GM12878 (cell line): ENCODE results near the gene FAM120A. TPM values are rescaled to one million over a fixed set of nuclear protein-coding genes. Genes with fewer than 3 reads are reported as not detected.

Experiments used
- ATAC-seq: fragments of 200-7000 bp; cut with Tn5 transposase; 3 replicates; pipeline ENCODE4 v1.9.1; 2020; ENCODE audit warnings: mild to moderate bottlenecking, moderate library complexity
- BruUV-seq: library from RNA; stranded (reverse); fragments of 400-500 nt; replicated peaks from 2 replicates; lab custom pipeline; 2021; lab: Mats Ljungman, UMichigan
- CTCF ChIA-PET: fragments of 300-600 bp; sonication (Branson Sonifier 250); formaldehyde crosslinking; extraction: SDS; loops from one replicate; lab custom pipeline; 2021; ENCODE audit warnings: inconsistent platforms; lab: Yijun Ruan, JAX
- POLR2A ChIA-PET: fragments of 350-600 bp; formaldehyde crosslinking; extraction: SDS; loops from one replicate; lab custom pipeline; 2021; ENCODE audit warnings: inconsistent platforms; lab: Charles Lee
- RAD21 ChIA-PET: fragments of 300-600 bp; sonication (Branson Sonifier 250); formaldehyde crosslinking; loops from one replicate; lab custom pipeline; 2023; ENCODE audit warnings: antibody characterized with exemption; ENCODE audit not compliant: unreplicated experiment; lab: Charles Lee
- SMC1A ChIA-PET: fragments of 300-600 bp; sonication (Branson Sonifier 250); formaldehyde crosslinking; loops from one replicate; lab custom pipeline; 2023; ENCODE audit not compliant: unreplicated experiment, uncharacterized antibody; lab: Charles Lee
- DNase-seq: peaks from one replicate; pipeline ENCODE4 v3.0.0-alpha.2; 2011; ENCODE audit warnings: low read depth, low spot score
- FAIRE-seq: peaks from 3 replicates; lab custom pipeline; 2011; peaks lifted over from hg19 to GRCh38; lab: Jason Lieb, UNC
- H2AFZ ChIP-seq: 2 replicates; pipeline ENCODE4 v1.6.0; 2011; ENCODE audit warnings: low read depth, low read length, control low read depth; ENCODE audit not compliant: control insufficient read depth
- H3K27ac ChIP-seq: 2 replicates; pipeline ENCODE4 v1.5.1; 2011; ENCODE audit warnings: control low read depth; ENCODE audit not compliant: control insufficient read depth, insufficient read depth
- H3K27me3 ChIP-seq, 2 experiments: replicated peaks in 1 of 2; 2 replicates each; pipeline versions ENCODE4 v1.6.0 to v1.6.1; 2011; ENCODE audit warnings: low read length in 1 of 2; ENCODE audit not compliant: control insufficient read depth in 2 of 2, insufficient read depth in 2 of 2
- H3K36me3 ChIP-seq, 2 experiments: 2 replicates each; pipeline ENCODE4 v1.5.1; 2011; ENCODE audit warnings: low read length in 1 of 2; ENCODE audit not compliant: control insufficient read depth in 2 of 2, insufficient read depth in 2 of 2
- H3K4me1 ChIP-seq: 2 replicates; pipeline ENCODE4 v1.6.1; 2011; ENCODE audit warnings: mild to moderate bottlenecking, low read length, moderate library complexity, mixed read lengths; ENCODE audit not compliant: control insufficient read depth, insufficient read depth
- H3K4me2 ChIP-seq: 2 replicates; pipeline ENCODE4 v1.6.0; 2011; ENCODE audit warnings: control low read depth; ENCODE audit not compliant: control insufficient read depth, insufficient read depth
- H3K4me3 ChIP-seq: fragments of 200-600 bp; sonication (generic); 2 replicates; pipeline ENCODE4 v1.5.1; 2016
- H3K79me2 ChIP-seq: 2 replicates; pipeline ENCODE4 v1.6.0; 2011; ENCODE audit warnings: low read length; ENCODE audit not compliant: control insufficient read depth, insufficient read depth
- H3K9ac ChIP-seq: 2 replicates; pipeline ENCODE4 v1.8.0; 2011; ENCODE audit warnings: low read length, control low read depth, mixed read lengths; ENCODE audit not compliant: control insufficient read depth, insufficient read depth
- H3K9me3 ChIP-seq: replicated peaks from 3 replicates; pipeline ENCODE4 v1.5.1; 2011; ENCODE audit warnings: mild to moderate bottlenecking, low read length; ENCODE audit not compliant: control insufficient read depth, insufficient read depth
- H4K20me1 ChIP-seq: 2 replicates; pipeline ENCODE4 v1.6.0; 2011; ENCODE audit not compliant: control insufficient read depth, insufficient read depth
- BCLAF1 ChIP-seq: fragments of 450-650 bp; IDR thresholded peaks from 2 replicates; pipeline ENCODE4 v1.6.1; 2017; ENCODE audit warnings: antibody characterized with exemption, mild to moderate bottlenecking, moderate library complexity
- BHLHE40 ChIP-seq, 2 experiments: fragments of 450-650 bp in 1 of 2; IDR thresholded peaks; 2 replicates each; pipeline ENCODE4 v1.6.1; 2011 to 2017; ENCODE audit warnings: low read depth in 2 of 2, borderline replicate concordance in 1 of 2, improper control_type of control experiment in 1 of 2, low read length in 1 of 2, mild to moderate bottlenecking in 1 of 2
- EP300 ChIP-seq, 2 experiments: fragments of 150-350 bp in 1 of 2; IDR thresholded peaks; 2 replicates each; pipeline ENCODE4 v1.6.1; 2011 to 2012; ENCODE audit warnings: low read depth in 2 of 2, low read length in 2 of 2, borderline replicate concordance in 1 of 2, improper control_type of control experiment in 1 of 2, inconsistent platforms in 1 of 2; ENCODE audit not compliant: control insufficient read depth in 1 of 2
- HDAC6 ChIP-seq: fragments of 200-600 bp; sonication (generic); IDR thresholded peaks from one replicate; pipeline ENCODE4 v1.8.0; 2017; ENCODE audit warnings: antibody characterized with exemption; ENCODE audit not compliant: unreplicated experiment
- IRF3 ChIP-seq: fragments of 450-650 bp; IDR thresholded peaks from 2 replicates; pipeline ENCODE4 v1.6.1; 2014; ENCODE audit warnings: mild to moderate bottlenecking
- MYB ChIP-seq: fragments of 150-350 bp; IDR thresholded peaks from 2 replicates; pipeline ENCODE4 v1.6.1; 2014; ENCODE audit warnings: mild to moderate bottlenecking, low read depth, low read length, borderline replicate concordance
- NFYA ChIP-seq: IDR thresholded peaks from 2 replicates; pipeline ENCODE4 v1.6.1; 2011; ENCODE audit warnings: low read depth, mild to moderate bottlenecking, low read length, improper control_type of control experiment, borderline replicate concordance
- NRF1 ChIP-seq: conservative IDR thresholded peaks from 2 replicates; pipeline ENCODE4 v1.6.1; 2011; ENCODE audit warnings: mild to moderate bottlenecking, low read depth, low read length, improper control_type of control experiment
- PAX5 ChIP-seq: IDR thresholded peaks from 2 replicates; pipeline ENCODE4 v1.6.1; 2011; ENCODE audit warnings: low read depth, low read length, borderline replicate concordance
- YBX1 ChIP-seq: fragments of 450-650 bp; IDR thresholded peaks from 2 replicates; pipeline ENCODE4 v1.6.1; 2016; ENCODE audit warnings: antibody characterized with exemption
- ZNF622 ChIP-seq: fragments of 450-650 bp; IDR thresholded peaks from 2 replicates; pipeline ENCODE4 v1.6.1; 2017; ENCODE audit warnings: mild to moderate bottlenecking, inconsistent platforms
- WGBS: methylation state at CpG from one replicate; pipeline ENCODE4 v1.1.6; 2016; ENCODE audit warnings: low lambda C conversion rate; ENCODE audit not compliant: insufficient replicate concordance, insufficient coverage; ENCODE audit errors: missing lambda C conversion rate; 5-methylcytosine and 5-hydroxymethylcytosine counted together
- in situ Hi-C: fragments of 300-500 bp; cut with MboI; formaldehyde crosslinking; loops from 9 replicates; pipeline ENCODE4 v1.14.3; 2018; ENCODE audit warnings: mixed read lengths
- intact Hi-C: fragments of 100-400 bp; cut with micrococcal nuclease; formaldehyde crosslinking; loops from one replicate; pipeline ENCODE4 v1.14.2; 2022; ENCODE audit not compliant: unreplicated experiment
- polyA plus RNA-seq, 11 experiments: library from polyadenylated mRNA; depleted of rRNA in 4 of 11; unstranded in 6 of 11; stranded (reverse) in 5 of 11; fragments of >200 nt; fragmentation: Nextera tagmentation in 4 of 11; fragmentation: Illumina TruSeq in 1 of 11; extraction: Ambion mirVana in 4 of 11; extraction: Trizol in 1 of 11; gene quantifications; 1 replicate in 1 of 11; 2 replicates in 10 of 11; pipeline versions ENCODE4 v1.2.1 to v1.2.3, GENCODE V29; 2011 to 2016; ENCODE audit warnings: inconsistent platforms in 2 of 11, missing spikeins in 2 of 11, low read depth in 1 of 11
- total RNA-seq, 4 experiments: library from RNA; depleted of rRNA in 3 of 4; stranded (reverse); fragments of >200 nt in 3 of 4; fragmentation: Illumina TruSeq in 1 of 4; extraction: Trizol in 1 of 4; gene quantifications; 2 replicates each; pipeline versions ENCODE4 v1.2.1 to v1.2.3, GENCODE V29; 2013 to 2021
- TF ChIP-seq, protein P1 (sequence below): IDR thresholded peaks from 2 replicates; pipeline ENCODE4 v1.6.1; 2012; ENCODE audit warnings: improper control_type of control experiment, low read depth, low read length; ENCODE audit not compliant: insufficient replicate concordance
- TF ChIP-seq, protein P2 (sequence below): fragments of 450-650 bp; IDR thresholded peaks from 2 replicates; pipeline ENCODE4 v1.6.1; 2017; ENCODE audit warnings: low read depth, mild to moderate bottlenecking, moderate library complexity

FAM120A gene
- total and polyA plus RNA-seq, 10 of the 15 experiments (the other 5 are each of a cell fraction or from before 2014, with no cell fraction given): 13.1 to 89.6 (median 52.5) TPM

- Histone ChIP-seq H2AFZ (no peak overlapping the region), H4K20me1 (no peaks in the 10 kb centered on the region), H3K27ac (no peak overlapping the region), H3K4me2 (no peak overlapping the region), H3K27me3 (no peaks in the 10 kb centered on the region), H3K36me3 (peaks cover 0 to 11% of the 10 kb centered on the region in 2 experiments; a peak in 1 of 4 replicates), H3K79me2 (peaks cover 99% of the 10 kb centered on the region), H3K4me3 (no peak overlapping the region), H3K9ac (no peak overlapping the region), H3K4me1 (peaks cover 18% of the 10 kb centered on the region), H3K9me3 (no peaks in the 10 kb centered on the region; the same call in 2 of the 3 replicates)
- ChIA-PET SMC1A (no interaction called here), RAD21 (no interaction called here), POLR2A (interaction anchor here (5.2 kb wide), 1 partner anchor 8 kb away, joined by 64 read pairs; the partner anchor contains the start of genes FAM120A and FAM120AOS), CTCF (interaction anchor here (1.0 kb wide), 1 partner anchor 11 kb away, joined by 3 read pairs; no protein-coding TSS in a partner anchor)
- FAIRE-seq (no peak), DNase-seq (no peak), ATAC-seq (no peak)
- intact Hi-C loops: no loop called here
- 93% methylated on average over 1 of the region's 1 CpG for WGBS
- in situ Hi-C loops: no loop called here
- no TSS peak for BruUV-seq
- TF ChIP-seq ZNF622 (no peak), NFYA (no peak), EP300 (IDR thresholded peaks at IDR 0.05; ENCODE audit: borderline replicate concordance in 1 of 2, control insufficient read depth in 1 of 2, low read depth in 2 of 2, low read length in 2 of 2) (no peak), HDAC6 (no peak), PAX5 (no peak), NRF1 (no peak), MYB (no peak), BCLAF1 (no peak), BHLHE40 (IDR thresholded peaks at IDR 0.05; ENCODE audit: borderline replicate concordance in 1 of 2, low read depth in 2 of 2, low read length in 1 of 2) (no peak), YBX1 (no peak), IRF3 (no peak)
- TF ChIP-seq, protein P1, sequence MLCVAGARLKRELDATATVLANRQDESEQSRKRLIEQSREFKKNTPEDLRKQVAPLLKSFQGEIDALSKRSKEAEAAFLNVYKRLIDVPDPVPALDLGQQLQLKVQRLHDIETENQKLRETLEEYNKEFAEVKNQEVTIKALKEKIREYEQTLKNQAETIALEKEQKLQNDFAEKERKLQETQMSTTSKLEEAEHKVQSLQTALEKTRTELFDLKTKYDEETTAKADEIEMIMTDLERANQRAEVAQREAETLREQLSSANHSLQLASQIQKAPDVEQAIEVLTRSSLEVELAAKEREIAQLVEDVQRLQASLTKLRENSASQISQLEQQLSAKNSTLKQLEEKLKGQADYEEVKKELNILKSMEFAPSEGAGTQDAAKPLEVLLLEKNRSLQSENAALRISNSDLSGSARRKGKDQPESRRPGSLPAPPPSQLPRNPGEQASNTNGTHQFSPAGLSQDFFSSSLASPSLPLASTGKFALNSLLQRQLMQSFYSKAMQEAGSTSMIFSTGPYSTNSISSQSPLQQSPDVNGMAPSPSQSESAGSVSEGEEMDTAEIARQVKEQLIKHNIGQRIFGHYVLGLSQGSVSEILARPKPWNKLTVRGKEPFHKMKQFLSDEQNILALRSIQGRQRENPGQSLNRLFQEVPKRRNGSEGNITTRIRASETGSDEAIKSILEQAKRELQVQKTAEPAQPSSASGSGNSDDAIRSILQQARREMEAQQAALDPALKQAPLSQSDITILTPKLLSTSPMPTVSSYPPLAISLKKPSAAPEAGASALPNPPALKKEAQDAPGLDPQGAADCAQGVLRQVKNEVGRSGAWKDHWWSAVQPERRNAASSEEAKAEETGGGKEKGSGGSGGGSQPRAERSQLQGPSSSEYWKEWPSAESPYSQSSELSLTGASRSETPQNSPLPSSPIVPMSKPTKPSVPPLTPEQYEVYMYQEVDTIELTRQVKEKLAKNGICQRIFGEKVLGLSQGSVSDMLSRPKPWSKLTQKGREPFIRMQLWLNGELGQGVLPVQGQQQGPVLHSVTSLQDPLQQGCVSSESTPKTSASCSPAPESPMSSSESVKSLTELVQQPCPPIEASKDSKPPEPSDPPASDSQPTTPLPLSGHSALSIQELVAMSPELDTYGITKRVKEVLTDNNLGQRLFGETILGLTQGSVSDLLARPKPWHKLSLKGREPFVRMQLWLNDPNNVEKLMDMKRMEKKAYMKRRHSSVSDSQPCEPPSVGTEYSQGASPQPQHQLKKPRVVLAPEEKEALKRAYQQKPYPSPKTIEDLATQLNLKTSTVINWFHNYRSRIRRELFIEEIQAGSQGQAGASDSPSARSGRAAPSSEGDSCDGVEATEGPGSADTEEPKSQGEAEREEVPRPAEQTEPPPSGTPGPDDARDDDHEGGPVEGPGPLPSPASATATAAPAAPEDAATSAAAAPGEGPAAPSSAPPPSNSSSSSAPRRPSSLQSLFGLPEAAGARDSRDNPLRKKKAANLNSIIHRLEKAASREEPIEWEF: no peak
- TF ChIP-seq, protein P2, sequence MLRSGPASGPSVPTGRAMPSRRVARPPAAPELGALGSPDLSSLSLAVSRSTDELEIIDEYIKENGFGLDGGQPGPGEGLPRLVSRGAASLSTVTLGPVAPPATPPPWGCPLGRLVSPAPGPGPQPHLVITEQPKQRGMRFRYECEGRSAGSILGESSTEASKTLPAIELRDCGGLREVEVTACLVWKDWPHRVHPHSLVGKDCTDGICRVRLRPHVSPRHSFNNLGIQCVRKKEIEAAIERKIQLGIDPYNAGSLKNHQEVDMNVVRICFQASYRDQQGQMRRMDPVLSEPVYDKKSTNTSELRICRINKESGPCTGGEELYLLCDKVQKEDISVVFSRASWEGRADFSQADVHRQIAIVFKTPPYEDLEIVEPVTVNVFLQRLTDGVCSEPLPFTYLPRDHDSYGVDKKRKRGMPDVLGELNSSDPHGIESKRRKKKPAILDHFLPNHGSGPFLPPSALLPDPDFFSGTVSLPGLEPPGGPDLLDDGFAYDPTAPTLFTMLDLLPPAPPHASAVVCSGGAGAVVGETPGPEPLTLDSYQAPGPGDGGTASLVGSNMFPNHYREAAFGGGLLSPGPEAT: no peak
These were observed 9.9 kb downstream of the FAM120A start for GRCh38 chr9:93461414-93461743.
